ENCODE measurements around the gene RNF225.
"Not testable (repeated sequence)": the region's sequence is repeated elsewhere in the genome, so short reads cannot be mapped to it uniquely, and the experiment has no call there.

The RNF225 gene

DNA sequence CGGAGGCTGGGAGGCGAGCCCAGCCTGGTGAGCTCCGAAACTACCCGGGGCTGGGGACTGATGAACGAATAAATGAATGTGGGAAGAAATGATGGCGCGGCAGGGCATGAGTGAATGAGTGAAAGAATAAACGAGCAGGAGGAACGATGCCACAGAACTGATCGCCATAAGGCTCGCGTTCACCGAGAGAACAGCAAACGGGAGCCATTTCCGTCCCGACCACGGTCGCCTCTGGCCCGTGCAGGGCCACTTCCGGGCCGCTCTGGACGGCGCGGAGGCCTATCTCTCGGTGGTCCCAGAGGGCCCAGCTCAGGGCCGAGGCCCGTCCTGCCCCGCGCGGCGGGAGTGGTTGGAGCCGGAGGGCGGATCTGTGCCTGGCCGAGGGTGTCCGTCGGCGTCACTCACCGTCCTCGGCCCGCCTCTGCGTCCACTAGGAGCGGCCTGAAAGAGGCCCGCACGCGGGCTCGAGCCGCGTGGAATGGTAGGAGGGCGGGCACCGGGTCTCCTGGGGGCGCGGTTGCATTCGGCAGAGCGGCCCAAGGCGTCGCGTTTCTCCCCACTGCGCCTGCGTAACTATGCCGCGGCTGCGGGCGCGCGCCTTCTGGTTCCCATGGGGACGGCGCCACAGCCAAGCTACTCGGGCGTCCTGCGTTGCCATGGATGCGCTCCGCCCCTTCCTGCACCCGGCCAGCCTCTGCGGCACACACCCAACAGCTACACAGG, 33.0 kb upstream of the RNF225 start, which contains the start of gene ZNF497:
Gene ZNF497, minus strand, starts transcription at position 480 of the 723 bp plus-strand sequence. CDS start 5,116 bp downstream, outside the sequence.
- DNase-seq = peak; percentile 97

DNA sequence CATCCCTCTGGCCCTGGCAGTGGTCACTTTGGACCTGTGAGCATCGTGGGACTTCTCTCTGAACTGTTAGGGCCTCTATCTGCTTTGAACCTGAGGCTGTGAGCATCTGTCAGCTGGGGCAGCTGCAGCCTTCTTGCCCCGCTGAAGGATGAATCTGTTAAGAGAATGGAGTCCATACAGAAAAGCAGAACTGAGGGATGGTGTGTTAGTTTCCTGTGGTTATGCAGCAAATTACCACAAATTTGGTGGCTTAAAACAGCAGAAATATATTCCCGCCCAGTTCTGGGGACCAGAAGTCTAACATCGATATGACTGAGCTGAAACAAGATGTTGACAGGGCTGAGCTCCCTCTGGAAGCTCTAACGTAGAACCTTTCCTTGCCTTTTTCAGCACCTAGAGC, 31.3 kb upstream of the RNF225 start:
- DNase-seq = no peak

DNA sequence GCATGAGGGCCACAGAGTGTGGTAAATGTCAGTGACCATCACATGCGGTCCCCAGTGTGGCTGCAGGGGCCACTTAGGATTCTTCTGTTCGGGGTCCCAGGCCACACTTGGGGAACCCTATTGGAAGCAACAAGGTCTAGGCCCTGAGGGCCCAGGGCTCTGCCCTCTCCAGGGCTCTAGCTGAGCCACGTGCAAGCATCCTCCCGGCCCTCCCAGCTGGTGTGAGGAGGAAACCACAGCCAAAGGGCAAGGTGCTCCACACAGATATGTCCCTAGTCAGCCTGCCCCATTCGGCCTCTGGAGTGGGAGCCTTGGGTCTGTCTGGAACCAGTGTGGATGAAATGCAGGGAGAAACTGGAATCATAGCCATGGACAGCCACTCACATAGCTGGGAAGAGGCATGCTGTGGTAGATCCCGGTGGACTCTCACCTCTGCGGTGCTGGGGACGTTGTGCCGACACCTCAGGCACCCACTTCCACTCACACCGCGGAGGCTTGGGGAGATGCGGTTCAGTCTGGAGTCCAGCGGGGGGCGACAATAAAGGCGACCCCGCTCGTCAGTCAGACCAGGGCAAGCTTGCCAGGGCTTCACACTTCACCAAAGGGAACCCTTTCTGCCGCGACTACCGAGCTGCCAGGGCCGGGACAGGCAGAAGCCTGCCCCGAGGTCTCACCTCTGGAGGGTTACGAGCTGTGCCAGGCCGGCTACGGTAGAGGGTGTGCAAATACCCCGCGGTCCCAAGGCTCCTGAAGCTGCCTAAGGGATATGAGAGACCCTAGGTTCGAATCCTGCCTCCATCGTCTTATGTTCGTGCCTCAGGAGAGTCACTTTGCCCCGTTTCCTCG, 28.6 kb upstream of the RNF225 start:
- no peak for DNase-seq

DNA sequence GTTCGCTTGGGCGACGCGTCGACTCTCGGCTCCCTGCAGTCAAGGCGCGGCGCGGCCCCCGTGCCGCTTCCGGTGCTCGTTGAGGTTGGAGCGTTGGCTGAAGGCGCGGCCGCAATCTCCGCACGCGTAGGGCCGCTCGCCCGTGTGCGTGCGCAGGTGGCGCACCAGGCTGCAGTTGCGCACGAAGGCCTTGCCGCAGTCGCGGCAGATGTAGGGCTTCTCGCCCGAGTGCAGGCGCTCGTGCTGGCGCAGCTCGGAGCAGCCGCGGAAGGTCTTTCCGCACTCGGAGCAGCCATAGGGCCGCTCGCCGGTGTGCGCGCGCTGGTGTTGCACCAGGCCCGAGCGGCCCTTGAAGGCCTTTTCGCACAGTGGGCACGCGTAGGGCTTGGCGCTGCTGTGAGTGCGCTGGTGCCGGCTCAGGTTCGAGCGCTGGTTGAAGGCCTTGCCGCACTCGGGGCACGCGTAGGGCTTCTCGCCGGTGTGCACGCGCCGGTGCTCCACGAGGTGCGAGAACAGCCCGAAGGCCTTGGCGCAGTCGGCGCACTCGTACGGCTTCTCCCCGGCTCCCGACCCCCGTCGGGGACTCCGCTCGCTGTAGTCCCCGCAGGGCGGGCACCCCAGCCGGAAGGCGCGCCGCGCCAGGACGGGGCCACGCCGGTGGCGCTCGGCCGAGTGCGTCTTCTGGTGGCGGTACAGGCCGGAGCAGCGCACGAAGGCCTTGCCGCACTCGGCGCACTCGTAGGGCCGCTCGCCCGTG, 27.6 kb upstream of the RNF225 start:
- no peak for DNase-seq

DNA sequence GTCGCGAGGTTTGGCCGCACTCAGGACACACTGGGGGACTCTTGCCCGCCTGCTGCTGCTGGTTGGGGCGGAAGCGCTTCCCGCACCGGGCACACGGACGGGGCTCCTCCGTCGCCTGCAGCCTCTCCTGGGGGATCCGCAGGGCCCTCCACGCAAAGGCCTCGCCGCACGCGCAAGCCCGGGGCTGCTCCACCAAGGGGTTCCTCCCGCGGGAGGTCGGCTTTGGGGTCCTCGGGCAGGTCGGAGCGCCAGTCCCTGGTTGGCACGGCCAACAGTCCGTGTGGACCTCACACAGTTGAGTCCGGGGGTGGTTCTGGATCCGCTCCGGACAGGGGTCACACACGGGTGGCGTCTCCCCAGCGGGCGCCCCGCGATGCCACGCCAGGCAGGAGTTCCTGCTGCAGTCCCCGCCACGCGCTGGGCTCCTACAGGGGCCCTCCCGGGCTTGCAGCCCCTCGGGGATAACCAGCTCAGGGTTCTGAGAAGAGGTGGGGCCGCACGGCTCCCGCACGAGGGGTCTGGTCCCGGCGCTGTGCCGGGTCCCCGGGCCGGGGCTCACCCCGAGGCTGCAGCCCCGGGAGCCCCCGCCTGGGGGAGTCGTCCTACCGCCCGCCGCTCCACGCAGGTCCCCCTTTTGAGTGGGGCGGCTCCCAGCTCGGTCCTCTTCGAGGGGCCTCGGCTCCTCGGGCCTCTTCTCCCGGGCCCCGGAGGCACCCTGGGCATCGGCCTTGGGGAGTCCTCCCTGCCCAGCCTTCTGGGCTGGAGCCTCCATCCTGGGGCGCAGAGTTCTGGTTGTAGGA, 26.7 kb upstream of the RNF225 start:
- DNase-seq = no peak

DNA sequence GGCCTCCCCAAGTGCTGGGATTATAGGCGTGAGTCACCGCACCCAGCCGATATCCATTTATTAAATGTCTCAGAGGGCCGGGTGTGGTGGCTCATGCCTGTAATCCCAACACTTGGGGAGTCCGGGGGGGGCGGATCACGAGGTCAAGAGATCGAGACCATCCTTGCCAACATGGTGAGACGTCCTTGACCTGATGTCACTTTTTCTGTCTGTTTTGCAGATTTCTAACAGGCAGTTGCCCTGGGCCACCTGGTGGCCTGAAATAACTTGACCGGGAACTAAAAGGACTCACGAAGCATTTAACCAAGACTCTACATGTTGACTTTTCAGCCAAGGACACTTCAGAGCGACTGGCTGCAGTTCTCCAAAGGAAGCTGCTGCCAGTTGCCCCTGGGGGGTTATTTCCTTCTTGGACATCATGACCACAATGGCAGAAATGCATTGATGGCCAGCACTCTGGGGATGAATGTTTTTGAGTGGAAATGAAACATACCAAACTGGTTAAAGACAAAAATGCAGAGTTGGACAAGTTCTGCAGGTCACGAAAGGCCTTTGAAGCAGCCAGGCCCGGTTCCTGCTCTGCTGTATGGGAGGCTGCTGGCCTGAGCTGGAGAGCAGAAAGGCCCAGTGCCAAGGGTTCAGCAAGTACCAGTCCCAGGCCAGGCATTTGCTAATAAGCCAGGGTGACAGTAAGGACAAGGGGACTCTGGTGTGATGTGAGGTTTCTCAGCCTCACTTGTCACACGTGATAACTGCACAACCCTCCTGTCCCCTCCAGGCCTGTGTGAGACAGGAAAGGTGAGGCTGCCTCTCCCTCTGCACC, 22.9 kb upstream of the RNF225 start:
- DNase-seq = no peak

DNA sequence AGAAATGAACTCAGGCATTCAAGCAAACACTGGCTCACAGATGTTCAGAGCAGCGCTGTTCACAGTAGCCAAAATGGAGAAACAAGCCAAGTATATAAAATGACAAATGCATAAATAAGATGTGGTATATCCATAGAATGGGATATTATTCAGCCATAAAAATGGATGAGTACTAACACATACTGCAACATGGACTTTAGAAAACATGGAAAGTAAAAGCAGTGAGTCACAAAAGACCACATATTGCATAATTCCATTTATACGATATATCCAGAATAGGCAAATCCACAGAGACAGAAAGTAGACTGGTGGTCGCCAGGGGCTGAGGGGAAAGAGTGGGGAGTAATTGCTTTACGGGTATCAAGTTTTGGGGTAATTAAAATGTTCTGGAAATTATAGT, 21.3 kb upstream of the RNF225 start:
- no peak for DNase-seq

DNA sequence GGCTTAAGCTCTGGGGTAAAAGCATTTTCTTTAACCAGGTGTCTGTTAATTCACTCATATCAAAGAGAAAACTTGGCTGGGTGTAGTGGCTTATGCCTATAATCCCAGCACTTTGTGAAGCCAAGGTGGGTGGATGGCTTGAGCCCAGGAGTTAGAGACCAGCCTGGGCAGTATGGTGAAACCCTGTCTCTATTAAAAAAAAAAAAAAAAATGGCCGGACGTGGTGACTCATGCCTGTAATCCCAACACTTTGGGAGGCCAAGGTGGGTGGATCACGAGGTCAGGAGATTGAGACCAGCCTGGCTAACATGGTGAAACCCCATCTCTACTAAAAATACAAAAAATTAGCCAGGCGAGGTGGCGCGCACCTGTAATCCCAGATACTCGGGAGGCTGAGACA, 18.7 kb upstream of the RNF225 start:
- DNase-seq = not testable (repeated sequence)

DNA sequence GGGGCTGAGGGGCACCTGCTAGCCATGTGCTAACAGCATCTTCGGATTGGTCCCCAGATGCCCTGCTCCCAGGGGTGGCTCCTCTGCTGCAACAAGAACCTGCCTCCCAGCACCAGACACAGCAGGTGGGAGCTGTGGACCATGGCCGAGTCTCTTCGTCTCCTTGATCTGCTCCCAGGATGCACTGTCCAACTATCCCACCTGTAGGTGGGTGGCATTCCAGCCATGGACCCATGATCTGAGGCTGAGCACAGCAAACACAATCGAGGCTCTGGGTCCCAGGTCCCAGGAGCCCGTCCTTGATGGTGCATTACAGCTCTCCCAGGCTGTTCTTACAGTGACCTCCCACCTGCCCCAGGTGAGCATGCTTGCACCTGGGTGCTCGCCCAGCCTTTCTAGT, 16.2 kb upstream of the RNF225 start:
- no peak for DNase-seq

DNA sequence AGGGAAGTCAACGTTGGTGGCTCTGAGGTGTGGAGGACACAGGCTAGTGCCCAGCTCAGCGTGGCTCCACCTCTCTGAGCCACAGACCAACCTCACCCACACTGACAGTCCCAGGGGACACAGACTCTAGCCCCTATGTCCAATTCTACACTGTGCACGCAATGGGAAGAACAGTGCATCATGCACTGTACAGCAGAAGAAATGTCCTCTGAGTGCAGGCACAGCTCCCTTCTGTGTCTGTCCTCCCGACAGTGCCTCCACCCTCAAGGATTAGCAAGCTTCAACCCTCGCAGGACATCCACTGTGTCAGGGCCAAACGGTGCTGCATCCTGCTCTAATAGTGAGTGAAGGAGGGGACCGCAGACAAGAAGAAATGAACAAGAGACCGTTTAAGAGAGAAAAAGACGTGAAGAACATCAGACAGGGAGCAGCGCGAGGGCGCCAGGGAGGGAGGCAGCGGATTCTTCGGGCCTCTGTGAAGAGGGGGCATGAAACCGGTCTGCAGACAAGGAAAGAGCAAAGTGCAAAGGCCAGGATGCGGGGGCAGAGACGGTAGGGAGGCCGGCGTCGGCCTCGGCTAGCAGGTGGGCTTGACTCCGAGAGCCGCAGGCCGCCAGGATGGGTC, 15.3 kb upstream of the RNF225 start:
- DNase-seq = no peak

DNA sequence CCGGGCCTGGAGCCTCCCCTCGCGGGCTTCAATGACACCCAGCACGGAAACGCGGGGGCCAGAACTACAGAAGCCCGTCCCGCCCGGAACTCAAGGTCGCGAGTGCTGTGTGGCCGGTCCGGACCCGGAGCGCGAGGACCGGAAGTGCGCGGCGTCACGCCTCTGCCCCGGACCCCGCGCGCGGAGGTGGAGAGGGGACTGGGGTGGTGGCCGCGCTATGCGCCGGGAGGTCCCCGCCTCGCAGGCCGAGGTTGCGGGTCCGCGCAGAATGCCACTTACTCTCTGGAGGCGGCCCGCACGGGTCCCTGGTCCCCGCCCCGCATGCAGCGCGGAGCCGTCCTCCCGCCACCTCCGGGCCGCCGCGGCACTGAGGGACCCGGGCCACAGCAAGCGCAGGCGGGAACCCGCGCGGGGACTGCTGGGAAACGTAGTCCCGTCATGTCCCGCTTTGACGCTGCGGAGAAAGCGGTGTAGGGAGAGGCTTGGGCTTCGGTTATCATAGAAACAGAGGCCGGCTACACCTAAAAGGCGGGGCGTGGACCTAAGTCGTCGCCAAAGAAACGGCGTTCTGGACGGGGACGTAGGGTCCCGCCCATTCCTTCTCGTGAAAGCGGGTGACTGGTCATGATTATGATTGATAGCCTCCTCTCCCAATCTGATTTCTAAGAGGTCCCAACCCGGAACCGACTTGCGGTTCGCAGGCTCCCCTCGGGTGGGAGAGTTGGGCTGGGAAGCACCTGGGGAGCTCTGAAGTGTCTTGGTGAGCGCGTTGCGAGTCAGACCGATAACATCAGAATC, 14.6 kb upstream of the RNF225 start, which contains the start of gene ZNF837:
Gene ZNF837, minus strand, starts transcription at position 369 of the 798 bp plus-strand sequence. CDS start 11,698 bp downstream, outside the sequence.
- peak; percentile 96 for DNase-seq

DNA sequence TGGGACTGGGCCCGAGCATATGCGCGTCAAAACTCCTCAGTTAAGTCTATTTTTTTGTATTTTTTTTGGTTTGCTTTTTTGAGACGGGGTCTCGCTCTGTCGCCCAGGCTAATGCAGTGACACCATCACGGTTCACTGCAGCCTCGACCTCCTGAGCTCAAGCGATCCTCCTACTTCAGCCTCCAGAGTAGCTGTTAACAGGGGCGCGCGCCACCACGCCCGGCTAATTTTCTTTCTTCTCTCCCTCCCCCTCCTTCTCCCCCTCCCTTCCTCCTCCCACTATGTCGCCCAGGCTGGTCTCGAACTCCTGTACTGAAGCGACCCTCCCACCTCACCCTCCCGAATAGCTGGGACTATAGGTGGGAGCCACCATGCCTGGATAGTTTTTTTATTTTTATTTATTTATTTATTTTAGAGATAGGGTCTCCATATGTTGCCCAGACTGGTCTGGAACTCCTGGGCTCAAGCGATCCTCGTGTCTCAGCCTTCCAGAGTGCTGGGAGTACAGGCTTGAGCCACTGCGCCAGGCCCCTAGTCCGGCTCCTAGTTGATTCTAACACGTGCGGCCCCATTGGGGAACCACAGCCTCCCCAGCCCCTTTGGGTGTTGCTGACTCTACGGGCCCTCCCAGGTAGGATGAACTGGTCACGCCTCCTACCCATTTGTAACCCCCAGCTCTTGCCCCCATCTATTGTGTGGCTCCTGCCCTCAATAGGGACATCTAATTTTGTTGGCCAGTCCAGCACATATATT, 13.8 kb upstream of the RNF225 start:
- no peak for DNase-seq

DNA sequence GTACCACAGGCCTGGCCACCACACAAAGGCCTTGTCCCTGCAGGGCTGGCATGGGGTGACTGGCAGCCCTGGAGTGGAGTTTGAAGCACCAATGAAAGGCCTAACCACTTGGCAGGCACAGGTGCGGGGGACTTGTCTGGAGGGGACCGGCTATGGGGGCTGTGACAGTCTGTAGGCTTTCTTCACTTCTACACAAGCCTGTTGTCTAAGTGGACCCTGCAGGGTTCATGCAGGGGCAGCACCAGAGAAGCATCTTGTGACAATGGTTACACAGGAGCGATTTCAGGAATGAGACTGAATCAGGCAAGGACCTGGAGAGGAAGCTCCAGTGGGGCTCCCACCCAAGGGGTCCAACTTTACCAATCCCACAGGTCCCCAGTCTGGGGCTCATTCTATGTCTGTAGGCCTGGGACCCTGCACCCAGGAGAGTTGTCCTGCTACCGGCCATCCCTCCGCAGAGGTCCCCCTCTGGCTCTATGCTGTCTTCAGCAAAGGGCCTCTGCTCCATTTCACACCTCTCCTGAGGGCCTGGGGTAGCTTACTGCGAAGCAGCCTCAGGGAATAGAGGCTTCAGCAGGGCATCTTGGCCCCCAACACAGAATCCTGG, 12.4 kb upstream of the RNF225 start:
- no peak for DNase-seq

DNA sequence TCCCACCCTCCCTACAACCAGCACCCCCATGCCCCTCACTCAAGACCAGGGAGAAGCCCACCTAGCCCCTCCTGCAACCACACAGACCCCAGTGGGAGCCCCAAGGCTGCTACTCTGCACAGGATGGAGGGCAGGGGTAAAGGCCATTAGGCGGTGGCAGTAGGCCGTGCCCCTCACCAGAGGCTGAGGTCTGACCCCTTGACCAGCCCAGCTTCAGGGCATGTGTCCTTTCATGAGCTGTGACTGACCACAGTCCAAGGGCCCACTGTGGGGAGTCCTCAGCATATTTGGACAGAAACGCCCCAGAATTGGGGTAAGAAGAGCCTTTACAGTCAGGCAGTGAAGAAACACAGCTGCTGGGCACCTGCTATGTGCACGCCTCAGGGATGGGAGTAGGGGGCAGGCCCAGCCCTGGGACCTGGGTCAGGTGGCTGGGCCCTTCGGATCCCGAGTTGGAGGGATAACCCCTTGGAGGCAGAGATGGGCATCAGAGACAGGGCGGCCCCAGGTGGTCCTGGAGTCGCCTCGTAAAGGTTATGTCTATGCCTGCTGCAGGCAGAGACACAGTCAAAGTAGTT, 10.1 kb upstream of the RNF225 start:
- no peak for DNase-seq

DNA sequence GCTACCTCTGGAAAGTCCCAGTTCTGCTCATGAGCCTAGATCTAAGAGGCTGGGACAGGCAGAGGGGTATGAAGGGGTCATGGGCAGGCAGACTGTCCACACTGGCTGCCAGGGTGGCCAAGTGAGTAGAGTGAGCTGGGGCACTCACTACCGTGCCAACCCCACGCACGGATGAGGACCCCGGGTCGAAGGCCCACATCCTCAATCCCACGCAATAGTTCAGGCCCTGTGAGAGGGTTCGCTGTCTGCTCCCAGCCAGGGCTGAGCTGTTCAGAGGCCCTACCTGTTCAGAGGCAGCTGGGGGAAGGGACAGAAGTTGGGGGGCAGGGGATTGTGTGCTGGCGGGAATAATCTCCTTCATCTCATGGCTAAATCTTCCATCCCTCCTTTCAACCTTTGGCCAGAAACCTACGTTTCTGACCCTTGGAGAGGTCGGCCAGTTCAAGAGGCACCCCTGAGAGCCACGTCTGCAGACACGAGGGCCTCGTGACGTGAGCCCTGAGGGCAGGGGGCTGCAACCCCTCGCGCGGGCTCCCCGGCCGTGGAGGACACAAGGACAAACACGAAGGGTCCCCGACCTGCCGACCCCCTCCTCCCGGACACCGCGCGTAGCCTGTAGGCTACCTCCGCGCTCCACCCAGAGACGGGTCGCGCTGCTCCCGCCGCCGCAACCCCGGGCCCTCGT, 9.4 kb upstream of the RNF225 start:
- no peak for DNase-seq

DNA sequence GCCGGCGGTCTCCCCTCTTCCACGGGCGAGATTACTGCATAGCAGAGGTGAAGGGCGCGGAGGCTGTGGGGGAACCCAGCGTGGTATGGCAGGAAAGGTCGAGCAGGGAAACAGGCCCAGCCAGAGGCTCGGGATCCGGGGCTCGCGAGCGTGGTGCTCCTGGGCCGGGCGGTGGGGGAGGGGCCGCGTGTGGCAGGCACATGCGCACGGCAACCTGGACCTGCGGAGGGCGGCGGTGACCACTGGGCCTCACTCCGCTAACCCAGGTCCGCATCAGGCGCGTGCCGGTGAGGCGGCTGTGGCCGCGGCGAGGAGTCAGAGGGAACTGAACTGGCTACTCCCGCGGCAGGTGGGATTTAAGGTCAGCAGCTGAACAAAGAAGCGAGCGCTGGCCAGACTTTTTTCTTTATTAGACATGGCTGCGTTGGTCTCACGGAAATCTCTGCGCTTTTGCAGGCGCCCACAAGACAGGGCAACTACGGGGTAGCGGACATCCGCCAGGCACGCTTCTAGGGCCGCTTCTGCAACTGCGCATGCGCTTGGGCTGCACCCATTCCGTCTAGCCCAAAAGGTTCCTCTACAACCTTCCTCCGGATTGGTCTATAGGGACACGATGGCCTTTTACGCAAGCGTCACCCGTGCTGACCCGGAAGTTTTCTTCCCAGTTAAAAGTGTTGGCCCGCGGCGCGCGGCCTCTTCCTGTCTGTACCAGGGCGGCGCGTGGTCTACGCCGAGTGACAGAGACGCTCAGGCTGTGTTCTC, 8.7 kb upstream of the RNF225 start, which contains the start of gene RPS5:
Gene RPS5, plus strand, starts transcription at position 694 of the 762 bp plus-strand sequence. CDS start 869 bp downstream, outside the sequence.
- peak; percentile 93 for DNase-seq

All from activated CD8-positive, alpha-beta memory T cell treated with anti-CD3 and anti-CD28 coated beads, Interleukin-2, amount 50 U/mL, for 4 hours (primary cell).